Activated CD8-positive, alpha-beta memory T cell treated with anti-CD3 and anti-CD28 coated beads for 4 hours (primary cell): Measurements from ENCODE around the gene ACSL6.

Experiments used
- DNase-seq, 2 donors: peaks; one replicate each; pipeline ENCODE4 v3.0.0-alpha.2; 2020; ENCODE audit warnings: low read depth in 2 of 2

ACSL6 gene

GRCh38 chr5:132046880-132047299 lies 35.4 kb upstream of the ACSL6 start:
- DNase-seq = no peak

DNA sequence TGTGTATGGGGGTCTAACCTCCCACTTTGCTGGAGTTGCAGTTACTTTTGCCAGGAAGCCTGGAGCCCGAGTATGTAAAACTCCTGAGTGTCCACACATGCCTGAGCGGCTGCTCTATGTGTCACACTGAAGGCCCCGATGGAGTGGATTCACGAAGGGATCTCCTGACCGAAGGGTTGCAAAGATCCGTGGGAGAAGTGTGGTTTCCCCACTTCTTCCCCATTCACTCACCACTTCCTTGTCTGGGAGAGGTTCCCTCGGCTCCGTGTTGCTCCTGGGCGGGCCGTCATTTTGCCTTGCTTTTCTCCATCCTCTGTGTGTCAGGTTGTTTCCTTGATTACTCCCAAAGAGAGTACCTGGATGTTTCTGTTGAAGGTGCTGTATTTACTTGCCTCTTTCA lies 32.7 kb upstream of the ACSL6 start:
- DNase-seq = no peak

- no peak for DNase-seq
These were observed 25.9 kb upstream of the ACSL6 start for GRCh38 chr5:132037353-132037752.

- DNase-seq = no peak
These were observed 21.7 kb upstream of the ACSL6 start for GRCh38 chr5:132033122-132033521.

GRCh38 chr5:132032196-132032595 lies 20.7 kb upstream of the ACSL6 start:
- no peak for DNase-seq

GRCh38 chr5:132030610-132031009 lies 19.2 kb upstream of the ACSL6 start:
- DNase-seq = no peak

GRCh38 chr5:132029609-132030330 lies 18.3 kb upstream of the ACSL6 start:
- DNase-seq = no peak

GRCh38 chr5:132027027-132027426 lies 15.6 kb upstream of the ACSL6 start:
- no peak for DNase-seq

- DNase-seq = no peak
These were observed 15.1 kb upstream of the ACSL6 start for GRCh38 chr5:132026516-132027008.

DNA sequence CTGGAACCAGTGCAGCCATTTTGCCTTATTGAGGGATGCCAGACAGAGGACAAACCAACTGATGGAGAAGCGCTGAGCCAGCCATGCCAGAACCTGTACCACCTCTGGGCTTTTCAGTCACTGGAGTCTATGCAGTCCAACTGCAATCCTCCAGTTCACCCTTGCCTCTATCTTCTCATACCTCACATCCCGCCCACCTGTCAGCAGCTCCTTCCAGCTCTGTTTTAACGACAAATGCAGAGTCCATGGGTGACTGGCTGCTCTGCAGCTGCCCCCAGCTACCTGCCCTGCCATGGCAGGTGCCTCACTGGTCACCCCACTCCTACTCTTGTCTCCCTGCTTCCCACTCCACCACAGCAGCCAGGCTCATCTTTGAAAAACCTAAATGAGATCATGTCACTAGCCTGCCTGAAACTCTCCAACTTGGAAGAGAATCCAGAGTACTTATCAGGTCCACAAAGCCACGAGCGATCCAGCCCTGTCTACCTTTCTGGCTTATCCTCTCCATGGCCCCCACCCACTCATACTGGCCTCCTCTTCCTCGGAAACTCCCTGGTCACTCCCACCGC lies 14.0 kb upstream of the ACSL6 start:
- no peak for DNase-seq

DNA sequence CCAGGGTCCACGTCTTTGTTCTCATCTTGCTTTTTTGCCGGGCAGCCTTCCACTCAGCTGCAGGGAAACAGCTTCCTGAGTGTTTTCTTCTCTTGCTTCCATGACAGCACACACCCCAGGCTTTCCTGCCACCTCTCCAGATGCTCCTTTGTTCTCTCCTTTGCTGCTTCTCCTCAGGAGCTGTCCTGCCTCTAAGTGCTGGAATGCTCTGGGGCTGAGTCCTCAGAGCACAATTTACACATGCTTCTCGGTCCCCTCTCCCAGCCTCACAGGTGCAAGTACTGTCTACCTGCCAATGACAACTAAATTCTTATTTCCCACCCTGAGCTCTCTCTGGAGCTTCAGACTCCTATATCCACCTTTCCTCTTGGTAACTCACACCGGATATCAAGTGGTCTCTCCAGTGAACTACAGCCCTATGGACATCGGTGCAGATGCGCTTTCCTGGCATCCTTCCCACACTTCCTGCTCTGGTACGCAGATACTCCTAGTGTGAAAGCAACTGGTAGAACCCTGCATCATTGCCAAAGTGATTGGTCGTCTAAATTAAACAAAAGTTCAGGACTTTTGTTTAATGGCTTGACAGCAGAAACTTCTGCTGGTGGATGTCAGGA lies 13.4 kb upstream of the ACSL6 start:
- DNase-seq = no peak

- DNase-seq = no peak
These were observed 12.6 kb upstream of the ACSL6 start for GRCh38 chr5:132024117-132024435.

DNA sequence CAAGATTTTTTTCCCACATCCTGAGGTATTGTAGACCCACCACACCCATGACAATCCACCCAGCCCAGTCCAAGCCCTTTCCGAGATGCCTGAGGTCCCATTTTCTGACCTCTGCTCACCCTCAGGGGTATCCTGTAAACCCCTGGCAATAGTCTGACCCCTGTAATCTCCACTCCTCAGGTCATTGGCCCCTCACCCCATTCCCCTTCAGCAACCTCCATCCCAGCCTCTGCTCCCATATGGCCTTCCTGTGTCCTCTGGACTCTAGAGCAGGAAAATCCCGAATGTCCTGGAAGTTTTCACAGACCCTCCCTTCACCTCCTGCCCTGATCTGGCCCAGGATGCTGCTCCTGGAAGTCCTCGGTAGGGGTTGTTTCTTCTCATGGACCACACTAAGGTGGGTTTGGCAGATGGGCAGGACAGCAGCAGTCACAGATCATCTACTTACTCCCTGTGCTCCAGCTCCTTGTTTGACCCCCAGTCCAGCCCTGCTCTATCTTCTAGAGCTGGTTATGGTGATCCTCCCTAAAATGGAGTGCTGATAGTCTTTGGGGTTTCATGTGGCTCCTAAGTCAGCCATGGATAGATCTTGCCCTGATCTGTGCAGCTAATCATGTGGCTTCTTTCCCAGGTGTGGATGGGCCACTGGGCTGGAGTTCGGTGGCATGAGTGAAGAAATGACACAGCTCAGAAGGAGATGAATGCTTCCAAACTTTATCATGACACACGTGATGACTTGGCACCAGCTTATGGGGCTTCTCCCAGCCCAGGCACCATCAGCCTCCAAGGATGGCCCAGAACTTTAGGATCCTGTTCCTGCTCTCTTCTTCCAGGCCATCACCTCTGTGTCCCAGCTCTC lies 12.0 kb upstream of the ACSL6 start:
- DNase-seq = no peak

DNA sequence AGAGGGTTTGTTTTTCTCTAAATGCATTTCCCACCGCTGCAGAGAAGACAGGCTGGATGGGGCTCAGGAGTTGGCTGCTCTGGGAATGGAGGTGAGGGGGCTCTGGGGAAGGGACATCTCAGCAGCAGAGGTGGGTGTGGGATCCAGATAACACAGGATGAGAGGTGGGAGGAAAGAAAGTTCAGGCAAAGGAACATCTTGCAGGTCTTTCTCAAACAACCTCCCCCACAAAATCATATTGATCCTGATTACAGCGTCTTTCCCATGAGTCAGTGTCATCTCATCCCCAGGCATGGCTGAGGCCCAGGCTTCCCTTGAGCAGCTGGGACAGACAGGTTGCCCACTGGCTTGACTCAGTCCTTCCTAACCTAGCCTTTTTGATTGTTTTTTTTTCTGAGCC lies 11.3 kb upstream of the ACSL6 start:
- no peak for DNase-seq

- no peak for DNase-seq
These were observed 10.2 kb upstream of the ACSL6 start for GRCh38 chr5:132021654-132022053.

DNA sequence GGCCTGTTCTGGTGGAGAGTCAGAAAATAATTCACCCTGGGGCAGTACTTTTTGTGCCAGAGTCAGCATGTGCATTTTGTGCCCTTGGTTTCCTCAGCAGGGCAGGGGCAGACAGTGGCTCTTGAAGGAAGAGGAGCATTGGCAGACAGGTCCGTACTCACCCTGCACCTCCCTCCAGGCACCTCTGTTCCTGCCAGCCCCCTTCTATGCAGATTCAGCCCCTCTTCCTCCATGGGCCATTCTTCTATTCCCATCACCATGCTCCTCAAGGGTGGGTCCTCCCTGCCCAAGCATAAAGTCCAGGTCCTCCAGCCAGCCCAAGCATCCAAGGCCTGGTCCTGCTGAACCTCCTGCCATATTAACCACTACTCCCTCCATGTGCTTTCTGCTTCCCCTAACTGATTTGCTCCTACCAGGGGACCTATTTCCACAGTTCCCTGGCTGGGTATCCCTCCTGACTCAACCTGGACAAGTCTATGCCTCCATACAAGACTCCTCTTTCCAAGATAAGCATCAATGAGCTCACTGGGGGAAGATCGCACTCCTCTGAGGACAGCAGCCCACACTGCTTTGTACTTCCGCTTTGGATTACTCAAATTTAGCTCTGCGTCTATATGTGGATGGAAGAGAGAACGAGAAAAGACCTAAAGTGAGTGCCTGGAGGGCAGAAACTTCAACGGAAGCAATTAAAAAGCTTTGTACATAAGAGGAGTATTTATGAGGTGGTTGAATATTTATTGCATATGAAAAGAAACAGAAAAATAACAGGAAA lies 9.3 kb upstream of the ACSL6 start:
- DNase-seq = no peak

DNA sequence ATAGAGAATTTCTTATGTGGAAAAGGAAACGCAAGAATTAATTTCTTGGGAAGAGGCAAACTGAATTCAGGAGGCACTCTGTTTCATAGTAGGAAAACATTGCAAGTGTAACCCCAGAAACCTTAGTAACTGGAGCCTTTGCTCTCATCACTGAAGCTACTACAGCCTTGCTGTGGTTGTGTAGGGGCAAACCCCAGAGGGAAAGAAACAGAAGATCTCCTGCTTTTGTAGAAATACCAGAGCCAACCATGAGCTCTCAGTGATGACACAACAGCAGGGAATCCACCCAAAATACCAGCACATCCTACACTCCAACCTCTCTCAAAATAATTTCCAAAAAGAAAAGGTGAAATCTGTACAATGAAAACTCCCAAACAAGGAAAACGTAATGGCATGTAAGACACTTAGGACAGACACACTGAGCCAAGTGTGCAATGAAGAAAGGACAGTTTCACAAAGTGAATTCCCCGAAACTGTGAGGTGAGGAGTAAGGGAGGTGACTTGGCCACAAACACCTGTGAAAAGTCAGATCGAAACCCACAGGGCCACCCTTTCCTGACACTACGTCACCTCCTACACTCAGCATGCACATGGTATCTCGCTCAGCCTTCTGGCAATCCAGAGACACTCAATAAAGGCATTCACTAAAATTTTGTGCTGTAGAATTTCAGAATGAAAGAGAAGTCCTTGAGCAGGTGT lies 8.5 kb upstream of the ACSL6 start:
- peak; percentile 26 to 67 for DNase-seq

GRCh38 chr5:132019337-132019736 lies 7.9 kb upstream of the ACSL6 start:
- no peak for DNase-seq

- DNase-seq = no peak
These were observed 6.5 kb upstream of the ACSL6 start for GRCh38 chr5:132017738-132018625.

- no peak for DNase-seq
These were observed 5.9 kb upstream of the ACSL6 start for GRCh38 chr5:132017316-132017715.
